Keratinocyte (primary cell): ENCODE data around the gene ABCC3. TPM values are rescaled to one million over a fixed set of nuclear protein-coding genes. Genes with fewer than 3 reads are reported as not detected.

Source experiments
- DNase-seq: peaks from one replicate; pipeline ENCODE4 v3.0.0-alpha.2; 2011; ENCODE audit warnings: low read depth, missing footprints, low spot score
- FAIRE-seq: peaks from 2 replicates; lab custom pipeline; 2011; peaks lifted over from hg19 to GRCh38; lab: Jason Lieb, UNC
- H2AFZ ChIP-seq: 2 replicates; pipeline ENCODE4 v1.6.0; 2012; ENCODE audit warnings: low read length, control low read depth, inconsistent platforms; ENCODE audit not compliant: control insufficient read depth
- H3K27ac ChIP-seq: 2 replicates; pipeline ENCODE4 v1.5.1; 2011; ENCODE audit warnings: low read length; ENCODE audit not compliant: control insufficient read depth, insufficient read depth
- H3K27me3 ChIP-seq: 3 replicates; pipeline ENCODE4 v1.6.0; 2011; ENCODE audit warnings: low read length; ENCODE audit not compliant: control insufficient read depth, insufficient read depth; ENCODE audit errors: extremely low read depth
- H3K36me3 ChIP-seq, 2 experiments: 2 replicates in 1 of 2; 3 replicates in 1 of 2; pipeline ENCODE4 v1.5.1; 2011; ENCODE audit warnings: low read length in 2 of 2, mild to moderate bottlenecking in 1 of 2; ENCODE audit not compliant: control insufficient read depth in 2 of 2, insufficient read depth in 2 of 2; ENCODE audit errors: extremely low read depth in 1 of 2
- H3K4me1 ChIP-seq: 3 replicates; pipeline ENCODE4 v1.5.1; 2011; ENCODE audit warnings: low read length; ENCODE audit not compliant: control insufficient read depth, insufficient read depth; ENCODE audit errors: extremely low read depth
- H3K4me2 ChIP-seq: 3 replicates; pipeline ENCODE4 v1.6.0; 2011; ENCODE audit warnings: low read depth, low read length; ENCODE audit not compliant: control insufficient read depth, insufficient read depth; ENCODE audit errors: extremely low read depth
- H3K4me3 ChIP-seq, 3 experiments: fragments of 200-600 bp in 1 of 3; sonication (generic) in 1 of 3; 2 replicates in 2 of 3; 3 replicates in 1 of 3; pipeline ENCODE4 v1.5.1; 2011 to 2016; ENCODE audit warnings: low read length in 3 of 3, mild to moderate bottlenecking in 3 of 3, control low read depth in 2 of 3, inconsistent platforms in 1 of 3, low read depth in 1 of 3, mixed read lengths in 1 of 3, mixed run types in 1 of 3, moderate library complexity in 1 of 3; ENCODE audit not compliant: control insufficient read depth in 2 of 3, insufficient read depth in 2 of 3; ENCODE audit errors: extremely low read depth in 1 of 3
- H3K79me2 ChIP-seq: 2 replicates; pipeline ENCODE4 v1.6.0; 2012; ENCODE audit warnings: low read length; ENCODE audit not compliant: control insufficient read depth, insufficient read depth
- H3K9ac ChIP-seq: 3 replicates; pipeline ENCODE4 v1.6.0; 2011; ENCODE audit warnings: low read length; ENCODE audit not compliant: control insufficient read depth, insufficient read depth; ENCODE audit errors: extremely low read depth
- H3K9me1 ChIP-seq: 3 replicates; pipeline ENCODE4 v1.6.0; 2011; ENCODE audit warnings: low read length; ENCODE audit not compliant: control insufficient read depth, insufficient read depth; ENCODE audit errors: extremely low read depth
- H3K9me3 ChIP-seq: 2 replicates; pipeline ENCODE4 v1.5.1; 2012; ENCODE audit warnings: low read depth, low read length; ENCODE audit not compliant: control insufficient read depth
- H4K20me1 ChIP-seq: 3 replicates; pipeline ENCODE4 v1.6.0; 2011; ENCODE audit warnings: low read length; ENCODE audit not compliant: control insufficient read depth, insufficient read depth; ENCODE audit errors: extremely low read depth
- EZH2 ChIP-seq: IDR thresholded peaks from one replicate; pipeline ENCODE4 v1.6.1; 2012; ENCODE audit warnings: inconsistent platforms, mild to moderate bottlenecking, low read length, moderate library complexity
- dilution Hi-C: fragments of 300-500 bp; cut with MboI; formaldehyde crosslinking; loops from one replicate; pipeline ENCODE4 v1.7.0; 2020; ENCODE audit warnings: low sequenced_read_pairs; ENCODE audit not compliant: extremely low pct_ligation_motif_present
- polyA plus RNA-seq, 5 experiments: library from polyadenylated mRNA; depleted of rRNA in 3 of 5; stranded (reverse) in 3 of 5; stranded (forward) in 1 of 5; unstranded in 1 of 5; fragments of >200 nt; gene quantifications; 1 replicate in 1 of 5; 2 replicates in 3 of 5; 3 replicates in 1 of 5; pipeline versions ENCODE4 v1.2.1 to v1.2.3, GENCODE V29; 2011 to 2012; ENCODE audit warnings: missing spikeins in 2 of 5, low read depth in 1 of 5, low replicate concordance in 1 of 5
- TF ChIP-seq, protein P1 (sequence below), 3 experiments: IDR thresholded peaks in 1 of 3; conservative IDR thresholded peaks in 1 of 3; optimal IDR thresholded peaks in 1 of 3; 2 replicates in 2 of 3; 3 replicates in 1 of 3; pipeline versions ENCODE3 to v1.5.1; 2011; ENCODE audit warnings: low read length in 3 of 3, mild to moderate bottlenecking in 3 of 3, moderate library complexity in 2 of 3, control low read depth in 1 of 3, inconsistent platforms in 1 of 3; ENCODE audit not compliant: insufficient read depth in 2 of 3; ENCODE audit errors: extremely low read depth in 1 of 3

ABCC3 gene
- polyA plus RNA-seq, 1 donor (not counting 4 experiments of a cell fraction or from before 2014, with no cell fraction given) = 41.7 TPM

- H3K27me3 ChIP-seq = no peaks in the 10 kb centered on the region
- FAIRE-seq (no peak), DNase-seq (no peak)
- H3K9me3 ChIP-seq = no peaks in the 10 kb centered on the region
- peak overlapping the region in 2 of 3 experiments; percentile 19 to 36 for H3K4me3 ChIP-seq
- peak overlapping the region; percentile 96 for H3K4me2 ChIP-seq
- peak overlapping the region; percentile 70 for H3K27ac ChIP-seq
- dilution Hi-C loops = no loop called here
- peaks cover 80% of the 10 kb centered on the region for H3K4me1 ChIP-seq
- peaks cover 0 to 18% of the 10 kb centered on the region in 2 experiments for H3K36me3 ChIP-seq
- H3K9me1 ChIP-seq = no peaks in the 10 kb centered on the region
- H2AFZ ChIP-seq = no peak overlapping the region
- peak overlapping the region; percentile 54 for H3K9ac ChIP-seq
- peaks cover 48% of the 10 kb centered on the region for H3K79me2 ChIP-seq
- no peaks in the 10 kb centered on the region for H4K20me1 ChIP-seq
- TF ChIP-seq EZH2 = no peak
- TF ChIP-seq, protein P1, sequence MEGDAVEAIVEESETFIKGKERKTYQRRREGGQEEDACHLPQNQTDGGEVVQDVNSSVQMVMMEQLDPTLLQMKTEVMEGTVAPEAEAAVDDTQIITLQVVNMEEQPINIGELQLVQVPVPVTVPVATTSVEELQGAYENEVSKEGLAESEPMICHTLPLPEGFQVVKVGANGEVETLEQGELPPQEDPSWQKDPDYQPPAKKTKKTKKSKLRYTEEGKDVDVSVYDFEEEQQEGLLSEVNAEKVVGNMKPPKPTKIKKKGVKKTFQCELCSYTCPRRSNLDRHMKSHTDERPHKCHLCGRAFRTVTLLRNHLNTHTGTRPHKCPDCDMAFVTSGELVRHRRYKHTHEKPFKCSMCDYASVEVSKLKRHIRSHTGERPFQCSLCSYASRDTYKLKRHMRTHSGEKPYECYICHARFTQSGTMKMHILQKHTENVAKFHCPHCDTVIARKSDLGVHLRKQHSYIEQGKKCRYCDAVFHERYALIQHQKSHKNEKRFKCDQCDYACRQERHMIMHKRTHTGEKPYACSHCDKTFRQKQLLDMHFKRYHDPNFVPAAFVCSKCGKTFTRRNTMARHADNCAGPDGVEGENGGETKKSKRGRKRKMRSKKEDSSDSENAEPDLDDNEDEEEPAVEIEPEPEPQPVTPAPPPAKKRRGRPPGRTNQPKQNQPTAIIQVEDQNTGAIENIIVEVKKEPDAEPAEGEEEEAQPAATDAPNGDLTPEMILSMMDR (optimal IDR thresholded peaks at IDR 0.05 in 1 of 3, IDR thresholded peaks at IDR 0.05 in 1 of 3, conservative IDR thresholded peaks at IDR 0.05 in 1 of 3; ENCODE audit: extremely low read depth in 1 of 3, insufficient read depth in 2 of 3, low read length in 3 of 3) = no peak
These were observed 3.3 kb downstream of the ABCC3 start for GRCh38 chr17:50637829-50638605.

- dilution Hi-C loops = no loop called here
- H3K27ac ChIP-seq = peak overlapping the region; percentile 70
- H3K36me3 ChIP-seq = peaks cover 0 to 18% of the 10 kb centered on the region in 2 experiments
- no peak for FAIRE-seq
- no peaks in the 10 kb centered on the region for H3K27me3 ChIP-seq
- H3K4me1 ChIP-seq = peaks cover 86% of the 10 kb centered on the region
- H3K4me2 ChIP-seq = peak overlapping the region; percentile 96
- H3K79me2 ChIP-seq = peaks cover 53% of the 10 kb centered on the region
- peak overlapping the region in 1 of 3 experiments; percentile 16 for H3K4me3 ChIP-seq
- H2AFZ ChIP-seq = no peak overlapping the region
- no peaks in the 10 kb centered on the region for H3K9me1 ChIP-seq
- DNase-seq = peak; percentile 96
- no peaks in the 10 kb centered on the region for H3K9me3 ChIP-seq
- TF ChIP-seq EZH2 = no peak
- TF ChIP-seq, protein P1 (optimal IDR thresholded peaks at IDR 0.05 in 1 of 3, IDR thresholded peaks at IDR 0.05 in 1 of 3, conservative IDR thresholded peaks at IDR 0.05 in 1 of 3; ENCODE audit: extremely low read depth in 1 of 3, insufficient read depth in 2 of 3, low read length in 3 of 3) = no peak
- no peaks in the 10 kb centered on the region for H4K20me1 ChIP-seq
- H3K9ac ChIP-seq = peak overlapping the region; percentile 54
These were observed 3.9 kb downstream of the ABCC3 start for GRCh38 chr17:50638606-50638965.
